ENCODE measurements around the gene SPSB4.

DNA sequence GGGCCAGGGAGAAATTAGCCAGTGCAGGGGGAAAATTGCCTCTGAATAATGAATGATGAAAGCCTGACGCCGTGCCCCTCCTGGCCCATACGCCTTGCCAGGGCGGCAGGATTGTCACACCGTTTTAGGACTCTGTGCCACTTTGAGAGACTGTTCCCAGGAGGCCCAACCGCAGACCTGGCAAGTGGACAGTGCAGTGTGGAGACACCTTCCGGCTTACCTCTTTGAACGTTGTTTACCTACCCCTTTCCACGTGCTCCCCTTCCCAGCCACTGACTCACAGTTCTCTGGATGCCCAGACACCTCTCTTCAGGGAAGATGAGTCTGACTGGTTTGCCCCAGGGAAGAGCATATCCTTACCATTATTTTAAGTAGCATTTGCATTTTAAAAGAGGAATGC is 96.5 kb downstream of the SPSB4 start:
- TF ChIP-seq, protein P1, sequence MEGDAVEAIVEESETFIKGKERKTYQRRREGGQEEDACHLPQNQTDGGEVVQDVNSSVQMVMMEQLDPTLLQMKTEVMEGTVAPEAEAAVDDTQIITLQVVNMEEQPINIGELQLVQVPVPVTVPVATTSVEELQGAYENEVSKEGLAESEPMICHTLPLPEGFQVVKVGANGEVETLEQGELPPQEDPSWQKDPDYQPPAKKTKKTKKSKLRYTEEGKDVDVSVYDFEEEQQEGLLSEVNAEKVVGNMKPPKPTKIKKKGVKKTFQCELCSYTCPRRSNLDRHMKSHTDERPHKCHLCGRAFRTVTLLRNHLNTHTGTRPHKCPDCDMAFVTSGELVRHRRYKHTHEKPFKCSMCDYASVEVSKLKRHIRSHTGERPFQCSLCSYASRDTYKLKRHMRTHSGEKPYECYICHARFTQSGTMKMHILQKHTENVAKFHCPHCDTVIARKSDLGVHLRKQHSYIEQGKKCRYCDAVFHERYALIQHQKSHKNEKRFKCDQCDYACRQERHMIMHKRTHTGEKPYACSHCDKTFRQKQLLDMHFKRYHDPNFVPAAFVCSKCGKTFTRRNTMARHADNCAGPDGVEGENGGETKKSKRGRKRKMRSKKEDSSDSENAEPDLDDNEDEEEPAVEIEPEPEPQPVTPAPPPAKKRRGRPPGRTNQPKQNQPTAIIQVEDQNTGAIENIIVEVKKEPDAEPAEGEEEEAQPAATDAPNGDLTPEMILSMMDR (conservative IDR thresholded peaks at IDR 0.05; ENCODE audit: low read length), result no peak
- TF ChIP-seq EZH2phosphoT487 (IDR thresholded peaks at IDR 0.05; ENCODE audit: borderline replicate concordance, low read depth, low read length), result no peak
